Panc1 (cell line): ENCODE results near the gene IGSF21.

Experiments used
- POLR2AphosphoS5 ChIP-seq: IDR thresholded peaks from 2 replicates; pipeline ENCODE4 v1.6.1; 2012; ENCODE audit warnings: mild to moderate bottlenecking, low read depth, low read length, moderate library complexity
- SIN3A ChIP-seq: IDR thresholded peaks from 2 replicates; pipeline ENCODE4 v1.6.1; 2012; ENCODE audit warnings: low read depth, mild to moderate bottlenecking, low read length, moderate library complexity, borderline replicate concordance; ENCODE audit not compliant: insufficient read depth
- TCF7L2 ChIP-seq: IDR thresholded peaks from 2 replicates; pipeline ENCODE4 v1.6.1; 2011; ENCODE audit warnings: mild to moderate bottlenecking, low read depth, low read length, inconsistent platforms
- TF ChIP-seq, protein P1 (sequence below): fragments of 450-650 bp; IDR thresholded peaks from 2 replicates; pipeline ENCODE4 v1.5.1; 2017; ENCODE audit warnings: mild to moderate bottlenecking
- TF ChIP-seq, protein P2 (sequence below), 2 experiments: IDR thresholded peaks; 2 replicates each; pipeline ENCODE4 v1.6.1; 2011 to 2012; ENCODE audit warnings: low read depth in 2 of 2, control low read depth in 1 of 2, low read length in 1 of 2, mild to moderate bottlenecking in 1 of 2, moderate library complexity in 1 of 2; ENCODE audit not compliant: insufficient read depth in 1 of 2

DNA sequence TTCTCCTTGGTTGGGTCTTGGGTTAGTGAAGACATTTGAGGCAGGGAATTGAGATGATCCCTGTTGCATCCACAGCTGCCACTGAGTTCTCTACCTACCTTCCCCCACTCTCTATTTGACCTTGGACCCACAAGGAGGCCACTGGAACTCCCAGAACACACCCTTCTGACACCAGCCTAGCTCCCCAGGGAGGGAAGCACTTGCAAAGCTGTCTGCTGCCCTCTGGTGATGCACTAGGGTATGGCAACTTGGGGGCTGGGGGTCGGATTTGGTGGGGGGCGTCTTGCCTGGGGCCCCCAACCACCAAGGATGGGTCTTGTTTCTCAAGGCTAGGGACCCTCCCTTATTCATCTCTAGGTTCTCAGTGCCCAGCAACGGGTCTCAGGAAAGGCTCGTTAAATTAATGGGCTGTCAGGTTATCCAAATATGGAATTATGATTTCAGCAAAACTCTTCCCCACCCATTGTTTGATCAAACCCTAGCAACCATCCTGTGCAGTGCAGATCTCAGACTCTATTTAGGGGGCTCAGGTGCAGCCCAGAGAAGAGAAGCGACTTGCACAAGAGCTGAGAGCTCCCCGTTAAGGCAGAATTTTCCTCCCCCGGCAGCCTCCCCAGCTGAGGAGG, 195.3 kb downstream of the IGSF21 start:
- TF ChIP-seq, protein P1, sequence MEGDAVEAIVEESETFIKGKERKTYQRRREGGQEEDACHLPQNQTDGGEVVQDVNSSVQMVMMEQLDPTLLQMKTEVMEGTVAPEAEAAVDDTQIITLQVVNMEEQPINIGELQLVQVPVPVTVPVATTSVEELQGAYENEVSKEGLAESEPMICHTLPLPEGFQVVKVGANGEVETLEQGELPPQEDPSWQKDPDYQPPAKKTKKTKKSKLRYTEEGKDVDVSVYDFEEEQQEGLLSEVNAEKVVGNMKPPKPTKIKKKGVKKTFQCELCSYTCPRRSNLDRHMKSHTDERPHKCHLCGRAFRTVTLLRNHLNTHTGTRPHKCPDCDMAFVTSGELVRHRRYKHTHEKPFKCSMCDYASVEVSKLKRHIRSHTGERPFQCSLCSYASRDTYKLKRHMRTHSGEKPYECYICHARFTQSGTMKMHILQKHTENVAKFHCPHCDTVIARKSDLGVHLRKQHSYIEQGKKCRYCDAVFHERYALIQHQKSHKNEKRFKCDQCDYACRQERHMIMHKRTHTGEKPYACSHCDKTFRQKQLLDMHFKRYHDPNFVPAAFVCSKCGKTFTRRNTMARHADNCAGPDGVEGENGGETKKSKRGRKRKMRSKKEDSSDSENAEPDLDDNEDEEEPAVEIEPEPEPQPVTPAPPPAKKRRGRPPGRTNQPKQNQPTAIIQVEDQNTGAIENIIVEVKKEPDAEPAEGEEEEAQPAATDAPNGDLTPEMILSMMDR = peak; percentile 82
- TF ChIP-seq POLR2AphosphoS5 (no peak), TCF7L2 (no peak), SIN3A (no peak)
- TF ChIP-seq, protein P2, sequence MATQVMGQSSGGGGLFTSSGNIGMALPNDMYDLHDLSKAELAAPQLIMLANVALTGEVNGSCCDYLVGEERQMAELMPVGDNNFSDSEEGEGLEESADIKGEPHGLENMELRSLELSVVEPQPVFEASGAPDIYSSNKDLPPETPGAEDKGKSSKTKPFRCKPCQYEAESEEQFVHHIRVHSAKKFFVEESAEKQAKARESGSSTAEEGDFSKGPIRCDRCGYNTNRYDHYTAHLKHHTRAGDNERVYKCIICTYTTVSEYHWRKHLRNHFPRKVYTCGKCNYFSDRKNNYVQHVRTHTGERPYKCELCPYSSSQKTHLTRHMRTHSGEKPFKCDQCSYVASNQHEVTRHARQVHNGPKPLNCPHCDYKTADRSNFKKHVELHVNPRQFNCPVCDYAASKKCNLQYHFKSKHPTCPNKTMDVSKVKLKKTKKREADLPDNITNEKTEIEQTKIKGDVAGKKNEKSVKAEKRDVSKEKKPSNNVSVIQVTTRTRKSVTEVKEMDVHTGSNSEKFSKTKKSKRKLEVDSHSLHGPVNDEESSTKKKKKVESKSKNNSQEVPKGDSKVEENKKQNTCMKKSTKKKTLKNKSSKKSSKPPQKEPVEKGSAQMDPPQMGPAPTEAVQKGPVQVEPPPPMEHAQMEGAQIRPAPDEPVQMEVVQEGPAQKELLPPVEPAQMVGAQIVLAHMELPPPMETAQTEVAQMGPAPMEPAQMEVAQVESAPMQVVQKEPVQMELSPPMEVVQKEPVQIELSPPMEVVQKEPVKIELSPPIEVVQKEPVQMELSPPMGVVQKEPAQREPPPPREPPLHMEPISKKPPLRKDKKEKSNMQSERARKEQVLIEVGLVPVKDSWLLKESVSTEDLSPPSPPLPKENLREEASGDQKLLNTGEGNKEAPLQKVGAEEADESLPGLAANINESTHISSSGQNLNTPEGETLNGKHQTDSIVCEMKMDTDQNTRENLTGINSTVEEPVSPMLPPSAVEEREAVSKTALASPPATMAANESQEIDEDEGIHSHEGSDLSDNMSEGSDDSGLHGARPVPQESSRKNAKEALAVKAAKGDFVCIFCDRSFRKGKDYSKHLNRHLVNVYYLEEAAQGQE (IDR thresholded peaks at IDR 0.05; ENCODE audit: insufficient read depth in 1 of 2, low read depth in 2 of 2, low read length in 1 of 2) = no peak
